Activated naive CD4-positive, alpha-beta T cell treated with anti-CD3 and anti-CD28 coated beads, Interleukin-2, amount 50 U/mL, for 16 hours (primary cell): ENCODE results near the gene EQTN.
A peak's percentile ranks its signal among the peaks of the same experiment; 100 is the strongest.

ENCODE experiments used
- DNase-seq: peaks from one replicate; pipeline ENCODE4 v3.0.0-alpha.2; 2020

Gene EQTN

DNA sequence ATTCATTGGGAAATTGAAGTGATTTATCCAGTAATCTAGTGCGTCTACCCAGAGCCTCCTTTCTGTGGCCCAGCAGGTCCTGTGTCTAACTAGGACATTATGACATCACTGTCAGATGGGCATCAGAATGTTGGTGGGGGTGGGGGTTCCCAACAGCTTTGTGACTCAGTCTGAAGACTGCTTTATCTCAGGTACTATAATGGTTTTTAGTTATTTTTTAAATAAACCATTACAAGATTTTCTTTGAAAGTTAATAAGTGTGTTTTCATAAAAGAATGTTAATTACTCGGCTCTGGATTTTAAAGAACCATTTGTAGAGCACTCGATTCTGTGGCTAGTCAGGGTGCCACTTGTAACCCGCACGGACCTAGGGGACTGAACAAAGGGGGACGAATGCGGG, at the start of gene EQTN:
TSS of gene EQTN (minus strand) at position 101 of the 400 bp plus-strand sequence. CDS start at position 6, 95 bp downstream.
- DNase-seq: no peak

DNA sequence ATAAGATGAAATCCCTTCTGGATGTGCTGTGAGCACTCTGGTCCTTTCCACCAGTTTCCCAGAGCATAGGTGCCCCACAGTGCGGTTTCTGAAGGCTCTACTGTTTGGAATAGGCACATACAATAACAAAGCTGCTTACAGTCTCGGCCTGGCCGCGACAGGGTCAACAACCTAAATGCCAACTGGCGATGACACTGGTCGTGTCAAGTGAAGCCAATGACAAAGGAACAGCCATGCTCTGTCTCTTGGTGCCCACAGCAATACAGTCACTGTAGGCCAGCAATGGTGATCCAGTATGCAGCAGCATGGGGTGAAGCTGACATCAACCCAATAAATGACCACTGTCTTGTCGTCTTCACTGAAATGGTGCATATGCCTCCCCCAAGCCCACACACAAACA, 47.8 kb upstream of the EQTN start:
- no peak for DNase-seq

DNA sequence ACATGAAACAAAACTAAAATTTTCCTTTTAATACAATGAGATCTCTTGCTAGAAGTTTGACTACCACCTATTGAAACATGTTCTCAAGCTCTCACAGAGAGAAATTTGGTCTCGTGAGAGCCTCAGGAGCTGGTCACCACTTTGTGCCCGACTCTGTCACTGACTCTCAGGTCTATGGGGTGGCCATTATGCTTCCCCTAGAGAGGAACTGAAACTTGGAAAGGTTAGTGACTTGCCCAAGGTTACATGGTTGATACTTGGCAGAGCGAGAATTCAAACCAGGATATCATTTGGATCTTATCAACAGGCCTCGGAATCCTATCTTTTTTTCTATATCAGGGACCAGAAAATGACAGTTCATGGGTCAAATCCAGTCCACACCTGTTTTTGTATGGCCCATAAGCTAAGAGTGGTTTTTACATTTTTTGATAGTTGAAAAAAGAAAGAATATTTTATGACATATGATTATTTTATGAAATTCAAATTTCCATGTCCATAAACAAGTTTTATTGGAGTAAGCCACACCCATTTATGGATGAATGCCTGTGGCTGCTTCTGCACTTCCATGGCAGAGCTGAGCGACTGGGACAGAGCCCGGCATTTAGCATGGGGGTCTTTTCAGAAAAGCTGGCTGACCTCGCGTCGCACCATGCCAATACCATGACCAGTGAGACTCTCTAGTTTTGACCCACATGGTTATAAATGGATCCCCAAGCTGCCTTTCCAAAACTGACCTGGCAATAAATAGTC, 44.8 kb upstream of the EQTN start:
- DNase-seq: no peak

DNA sequence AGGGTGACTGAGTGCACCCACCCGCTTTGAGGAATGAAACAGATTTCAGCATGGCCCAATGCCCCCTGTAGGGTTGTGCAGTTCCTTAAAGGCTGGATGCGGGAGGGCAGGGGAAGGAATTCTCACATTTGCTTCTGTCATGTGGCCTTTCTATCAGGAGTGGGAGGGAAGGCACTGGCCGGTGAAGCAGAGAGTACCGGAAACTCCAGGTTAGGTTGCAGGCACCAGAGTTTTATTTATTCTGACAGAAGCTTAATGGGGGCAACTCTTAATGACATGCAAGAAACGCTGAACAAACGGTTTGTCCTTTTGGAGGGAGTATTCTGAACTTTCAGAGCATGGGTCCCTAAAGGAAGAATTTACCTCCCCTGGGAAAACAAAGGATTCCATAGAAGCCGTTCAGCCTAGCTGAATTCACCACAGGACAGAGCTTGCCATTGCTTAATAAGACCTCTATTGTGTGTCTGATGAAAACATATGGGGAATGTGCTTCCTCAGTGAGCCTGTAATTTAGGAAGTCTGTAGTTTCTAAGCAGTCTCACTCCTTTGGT, 44.1 kb upstream of the EQTN start:
- DNase-seq: no peak

DNA sequence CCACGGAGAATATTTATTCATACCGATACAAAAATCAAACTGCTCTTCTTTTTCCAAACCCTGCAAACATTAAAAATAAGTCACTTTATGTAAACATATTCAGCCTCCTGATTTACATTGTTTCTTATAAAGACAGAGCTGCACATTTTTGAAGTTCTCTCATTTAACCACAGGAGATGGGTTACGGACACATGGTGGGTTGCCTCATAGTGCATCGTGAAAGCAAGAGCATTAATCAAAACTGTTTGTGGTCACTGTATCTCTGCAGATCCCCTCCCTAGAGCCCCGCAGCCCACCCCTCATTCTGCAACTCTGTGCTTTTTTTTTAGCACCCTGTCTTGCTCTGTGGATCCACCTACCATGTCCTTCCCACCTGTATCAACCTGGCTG, 43.3 kb upstream of the EQTN start:
- no peak for DNase-seq

DNA sequence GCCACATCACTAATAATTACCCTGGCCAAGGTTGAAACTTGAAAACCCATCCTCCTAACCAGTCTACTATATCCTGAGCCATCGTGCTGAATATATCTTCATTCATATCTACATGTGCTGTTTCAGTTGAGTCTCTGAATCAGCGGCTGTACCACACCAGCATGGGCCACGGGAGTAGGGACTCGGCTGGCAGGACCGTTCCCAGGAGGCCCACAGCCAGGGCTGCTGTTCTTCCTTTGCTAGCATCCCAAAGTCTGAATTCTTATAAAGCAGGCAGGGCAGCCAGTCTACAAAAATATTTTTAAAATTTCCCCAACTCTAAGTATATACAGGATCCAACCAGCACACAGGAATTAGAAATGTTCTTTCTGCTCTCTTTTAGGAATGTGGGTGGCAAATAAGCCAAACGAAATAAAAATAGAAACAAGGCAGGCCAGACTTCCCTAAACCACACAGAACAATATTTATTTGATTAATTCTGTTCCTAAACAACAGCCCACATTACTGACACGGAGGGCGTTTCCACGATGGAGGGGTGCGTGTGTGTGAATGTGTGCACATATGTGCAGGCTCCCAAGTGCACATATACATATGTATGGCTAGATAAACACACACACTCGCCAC, 42.8 kb upstream of the EQTN start:
- no peak for DNase-seq

DNA sequence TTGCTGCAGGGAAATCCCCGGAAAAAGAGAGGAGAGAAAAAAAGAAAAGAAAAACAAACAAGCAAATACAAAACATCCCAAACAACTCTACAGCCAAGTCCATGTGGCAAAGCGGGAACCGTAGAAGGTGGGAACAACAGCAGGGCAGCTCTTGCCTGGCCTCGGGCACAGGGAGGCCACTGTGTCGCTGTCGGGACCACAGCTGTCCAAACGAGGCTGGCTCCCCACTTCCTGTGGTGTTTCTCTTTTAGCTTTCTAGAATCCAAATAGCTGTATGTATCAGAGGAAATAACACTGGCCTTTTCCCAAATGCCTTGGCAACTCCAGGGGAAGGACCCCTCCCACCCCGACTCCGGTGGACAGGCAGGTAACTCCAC, 41.6 kb upstream of the EQTN start:
- no peak for DNase-seq

DNA sequence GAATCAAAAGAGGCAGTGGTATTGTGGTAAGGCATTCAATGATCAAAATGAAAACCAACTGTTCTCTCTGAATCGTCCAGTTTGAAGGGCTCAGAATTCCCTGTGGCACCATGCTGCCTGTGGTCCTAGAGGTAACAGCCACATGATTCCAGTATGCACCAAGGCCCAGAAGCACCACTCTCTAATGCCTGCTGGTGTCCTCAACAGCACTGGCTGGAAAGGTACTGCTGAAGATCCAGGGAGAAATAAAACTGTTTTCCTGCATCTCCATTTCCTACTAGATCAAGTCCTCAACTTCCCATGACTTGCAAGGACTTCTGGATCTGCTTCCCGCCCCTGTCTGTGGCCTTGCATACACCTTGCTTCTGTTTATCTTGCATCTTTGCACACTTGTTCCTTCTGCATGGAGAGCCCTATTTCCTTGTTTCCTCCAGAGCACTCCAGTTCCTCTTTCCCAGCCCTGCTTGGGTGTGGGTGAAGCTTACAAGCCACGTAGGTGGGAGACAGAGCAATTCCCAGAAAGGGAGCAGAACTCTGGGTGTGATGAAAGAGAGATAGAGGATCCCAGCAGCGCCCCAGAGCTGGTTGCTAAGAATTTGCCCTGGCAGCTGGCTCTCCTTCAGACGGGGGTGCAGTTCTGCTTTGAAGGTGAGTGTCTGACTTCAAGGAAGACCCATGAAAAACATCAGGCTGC, 41.0 kb upstream of the EQTN start:
- no peak for DNase-seq

DNA sequence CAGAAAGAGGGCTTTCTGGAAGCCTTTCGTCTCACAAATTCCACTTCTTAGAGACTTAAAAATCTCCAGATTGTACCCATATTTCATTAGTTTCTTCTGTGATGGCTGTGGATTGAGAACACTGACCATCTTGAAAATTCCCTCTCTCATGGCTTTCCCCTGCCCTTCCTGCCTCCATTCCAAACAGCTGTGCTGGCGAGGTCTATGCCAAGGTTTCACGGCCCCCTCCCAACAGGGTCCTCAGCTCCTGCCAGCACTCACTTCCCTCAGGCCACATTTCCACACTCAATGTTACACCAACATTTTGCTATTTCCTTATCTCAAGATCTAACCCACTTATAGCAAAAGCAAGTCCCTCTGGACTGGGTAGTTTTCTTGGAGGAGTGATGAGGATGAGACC, 40.3 kb upstream of the EQTN start:
- no peak for DNase-seq

DNA sequence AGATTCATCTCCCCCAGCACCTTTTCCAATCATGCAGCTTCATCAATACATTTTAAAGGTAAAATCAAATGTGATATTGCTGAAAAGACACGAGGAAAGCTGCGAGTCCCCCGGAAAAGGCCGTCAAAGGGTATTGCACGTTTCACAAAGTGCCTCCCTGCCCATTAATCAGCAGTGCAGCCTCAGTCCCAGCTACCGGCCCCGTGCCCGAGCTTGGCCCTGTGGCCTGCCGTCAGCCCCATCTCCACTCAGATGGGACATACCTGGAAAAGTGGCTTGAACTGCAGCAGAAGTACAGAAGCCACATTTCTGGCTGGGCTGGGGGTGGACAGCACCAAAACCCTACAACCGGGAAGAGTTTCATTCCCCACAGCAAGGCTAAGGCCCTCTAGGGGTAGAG, 39.9 kb upstream of the EQTN start:
- DNase-seq: no peak

DNA sequence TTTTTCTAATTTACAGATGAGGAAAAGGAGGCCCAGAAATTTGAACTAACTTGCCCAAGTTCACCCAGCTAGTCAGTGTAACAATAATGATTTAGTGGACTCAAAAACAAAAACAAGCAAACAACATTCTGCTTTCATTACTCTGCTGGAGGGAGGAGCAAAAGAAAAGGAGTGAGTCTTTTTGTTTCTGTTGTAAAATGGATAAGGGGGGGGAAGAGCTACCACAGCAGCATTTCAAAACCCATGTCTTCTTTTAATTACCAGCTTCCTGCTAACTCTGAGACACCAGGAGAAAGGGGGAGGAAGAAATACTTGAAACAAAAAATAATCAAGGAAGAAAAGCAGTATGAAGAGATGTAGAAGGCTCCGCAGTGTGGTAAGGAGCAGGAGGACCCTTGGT, 39.2 kb upstream of the EQTN start:
- DNase-seq: no peak

DNA sequence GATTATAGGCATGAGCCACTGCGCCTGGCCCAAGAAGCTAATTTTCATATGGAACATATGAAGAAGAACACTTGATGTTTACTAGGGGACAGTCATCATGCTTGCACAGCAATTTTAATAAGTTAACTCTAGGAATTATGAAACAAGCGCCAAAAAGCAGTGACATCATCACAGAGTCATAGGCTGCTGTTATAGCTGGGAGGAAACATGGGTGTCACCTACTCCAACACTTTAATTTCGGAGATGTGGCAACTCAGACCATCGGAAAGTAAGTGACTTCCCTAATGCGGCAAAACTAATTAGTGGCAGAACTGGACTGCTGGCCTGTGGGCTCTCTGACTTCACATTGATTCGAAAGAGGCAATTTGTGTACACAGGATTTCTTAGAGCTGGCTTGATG, 38.1 kb upstream of the EQTN start:
- DNase-seq: no peak

DNA sequence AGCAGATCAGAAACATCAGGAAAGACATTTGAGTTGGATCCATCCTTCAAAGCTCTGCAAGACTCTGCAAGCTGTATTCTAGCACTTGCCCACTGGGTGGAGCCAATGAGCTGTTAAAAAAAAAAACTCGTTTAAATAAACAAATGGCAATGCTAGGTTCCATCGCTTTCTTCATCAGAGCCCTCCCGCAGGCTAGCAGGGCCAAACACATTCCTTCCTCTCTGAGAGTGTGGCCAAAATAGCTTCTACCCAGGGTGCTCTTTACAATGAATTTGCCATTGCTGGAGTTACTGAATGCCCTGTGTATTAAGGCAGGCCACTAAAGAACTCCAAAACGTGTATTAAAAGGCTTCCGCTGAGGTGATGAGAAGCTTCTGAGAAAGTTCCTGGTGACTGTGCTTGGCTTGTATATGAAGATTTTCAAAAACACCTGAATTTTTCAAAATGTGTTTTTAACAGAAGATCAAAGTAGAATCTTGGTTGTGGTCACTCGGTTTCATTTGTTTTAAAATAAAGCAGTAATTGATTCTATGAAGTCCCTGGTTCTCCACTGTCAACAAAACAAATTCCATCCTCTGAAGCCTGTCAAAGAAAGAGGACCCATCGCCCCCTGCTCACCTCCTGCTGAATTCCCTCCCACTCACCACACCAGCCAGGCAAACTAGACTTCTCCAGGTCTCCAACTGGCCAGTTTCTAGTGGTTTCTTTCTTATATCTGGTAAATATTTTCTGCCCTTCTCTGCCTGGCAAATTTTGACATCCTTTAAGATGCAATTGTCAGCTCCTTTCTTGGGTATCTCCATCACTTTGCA, 36.5 kb upstream of the EQTN start:
- DNase-seq: peak; percentile 34

DNA sequence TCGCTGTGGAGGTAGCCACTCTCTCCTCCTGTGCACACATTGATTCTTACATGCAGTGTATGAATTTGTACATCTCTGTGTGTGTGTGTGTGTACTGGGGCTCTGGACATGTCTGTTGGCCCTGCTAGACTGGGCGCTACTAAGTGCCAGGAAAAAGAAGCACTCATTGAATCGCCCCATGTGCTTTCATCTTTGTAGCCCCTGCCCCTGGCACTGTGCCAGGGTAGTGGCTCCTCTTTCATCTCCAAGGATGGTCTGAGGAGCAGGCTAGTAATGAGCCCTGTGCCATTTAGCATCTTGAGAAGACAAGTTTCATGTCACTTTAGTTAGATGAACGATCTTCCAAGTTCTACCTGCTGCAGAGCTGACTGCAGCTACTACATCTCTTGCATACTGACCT, 34.4 kb upstream of the EQTN start:
- DNase-seq: no peak

DNA sequence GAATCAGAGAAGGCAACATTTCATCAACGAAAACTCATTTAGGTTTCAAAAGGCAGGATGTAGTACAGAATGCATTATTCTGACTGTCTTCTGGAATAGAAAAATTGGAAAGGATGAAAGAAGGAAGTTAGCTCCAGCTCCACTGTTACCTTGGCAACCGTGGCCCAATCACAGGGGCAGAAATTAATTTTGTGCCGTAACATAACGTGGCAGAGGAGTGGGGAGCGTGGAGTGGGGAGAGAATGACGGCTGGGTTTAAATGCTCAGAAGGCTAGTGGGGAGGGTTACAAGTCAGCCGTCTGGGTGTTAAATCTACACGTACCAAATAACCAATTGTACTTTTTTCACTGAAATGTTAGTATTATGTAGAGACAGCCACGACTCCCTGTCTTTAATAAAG, 32.3 kb upstream of the EQTN start:
- no peak for DNase-seq

DNA sequence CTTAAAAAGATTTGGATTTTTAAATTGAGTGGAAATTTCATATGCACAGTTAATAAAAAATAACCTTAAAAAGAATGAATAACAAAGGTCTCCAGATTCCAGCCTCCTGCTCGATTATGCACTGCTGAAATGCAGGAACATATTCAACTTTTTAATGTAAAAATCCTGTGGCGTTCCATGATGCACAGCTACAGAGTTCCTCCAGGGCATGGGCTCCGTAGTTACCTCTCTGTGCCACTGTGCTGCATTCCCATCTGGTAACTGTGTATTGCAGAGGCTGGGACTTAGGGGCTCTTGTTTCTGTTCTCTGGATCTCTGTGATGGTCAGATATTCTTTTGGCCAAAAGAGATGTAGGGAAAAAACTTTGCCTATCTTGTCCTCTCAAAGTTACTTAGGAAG, 31.5 kb upstream of the EQTN start:
- no peak for DNase-seq

DNA sequence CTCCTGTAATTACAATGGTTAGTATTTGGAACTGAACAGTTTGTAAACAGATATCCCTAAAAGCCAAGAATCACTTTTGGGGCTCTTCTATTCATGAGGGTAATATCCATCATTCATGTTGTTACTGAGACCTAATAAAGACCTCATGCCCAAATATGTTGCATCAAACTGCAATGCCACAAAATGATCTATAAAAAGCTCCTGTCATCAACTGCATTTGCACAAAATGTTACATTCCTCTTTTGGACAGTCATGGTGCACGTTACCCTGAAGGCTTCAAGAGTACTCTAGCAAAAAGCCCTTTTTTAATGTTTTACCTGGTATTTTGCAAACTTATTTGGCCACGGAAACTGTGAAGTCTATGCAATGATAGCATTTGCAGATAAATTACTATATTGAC, 14.2 kb upstream of the EQTN start:
- no peak for DNase-seq

DNA sequence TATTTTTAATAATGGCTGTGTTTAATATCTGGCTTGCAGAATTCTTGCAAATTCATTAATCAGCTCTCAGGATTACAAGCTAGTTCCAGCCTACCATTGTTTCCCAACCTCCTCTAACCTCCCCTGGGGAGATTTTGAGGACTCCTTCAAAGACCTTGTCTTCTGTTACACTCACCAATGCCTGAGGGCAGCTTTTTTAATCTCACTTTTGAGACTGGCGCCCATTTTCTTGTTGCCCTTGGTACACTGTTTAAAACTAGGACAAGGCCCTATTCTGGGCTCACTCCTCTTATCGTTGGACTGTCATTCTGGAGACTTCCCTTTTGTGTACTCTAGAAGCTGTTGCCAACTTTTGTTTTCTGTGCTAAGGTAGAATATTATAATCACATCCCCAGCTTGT, 13.6 kb upstream of the EQTN start:
- no peak for DNase-seq

DNA sequence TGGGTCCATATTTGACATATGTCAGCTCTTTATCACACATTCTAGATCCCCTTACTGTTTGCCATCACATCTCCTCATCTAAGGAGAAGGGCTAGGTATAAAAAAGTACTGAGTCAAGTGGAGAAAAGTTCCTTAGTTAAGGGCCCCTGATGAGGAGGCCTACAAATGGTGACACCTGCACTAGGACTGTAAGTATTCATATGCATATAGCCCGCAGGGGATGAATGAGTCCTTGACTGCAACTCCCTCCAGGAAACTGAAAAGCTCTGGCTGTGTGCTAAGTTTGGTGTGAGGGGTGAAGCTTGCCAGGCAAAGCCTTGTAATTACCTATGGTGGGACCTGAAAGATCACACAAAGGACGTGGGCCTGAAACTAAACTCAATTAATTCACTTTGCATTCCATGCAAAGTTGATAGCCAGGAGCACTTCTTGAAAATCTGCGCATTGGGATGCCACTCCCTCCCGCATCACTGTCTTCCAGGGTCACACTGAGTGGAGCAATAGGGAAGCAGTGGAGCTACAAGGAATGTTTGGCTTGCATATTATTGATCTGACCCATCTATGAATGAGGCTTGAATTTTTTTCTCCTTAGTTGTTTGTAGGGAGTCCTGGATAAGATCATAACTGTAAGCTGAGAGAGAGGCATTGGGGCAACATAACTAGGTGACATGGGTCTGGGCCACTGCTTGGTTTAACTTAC, 11.9 kb upstream of the EQTN start:
- no peak for DNase-seq

DNA sequence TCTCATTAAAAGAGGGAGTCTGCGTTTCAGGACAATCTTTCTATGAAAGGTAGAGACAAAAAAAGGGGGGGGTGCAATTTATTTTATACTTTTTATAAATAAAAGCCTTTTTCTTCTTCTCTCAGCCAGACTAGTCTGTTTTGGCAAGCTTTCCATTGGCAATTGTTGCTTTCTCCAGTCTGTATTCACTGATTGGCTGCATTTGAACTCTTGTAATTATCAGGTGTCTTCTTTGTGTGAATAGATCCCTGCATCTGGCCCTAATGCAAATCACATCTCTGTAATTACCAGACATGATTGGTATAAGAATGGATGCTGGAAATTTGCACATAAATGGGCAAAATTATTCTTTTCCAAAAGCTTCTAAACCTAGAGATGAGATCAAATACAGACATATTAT, 7.6 kb upstream of the EQTN start:
- no peak for DNase-seq

DNA sequence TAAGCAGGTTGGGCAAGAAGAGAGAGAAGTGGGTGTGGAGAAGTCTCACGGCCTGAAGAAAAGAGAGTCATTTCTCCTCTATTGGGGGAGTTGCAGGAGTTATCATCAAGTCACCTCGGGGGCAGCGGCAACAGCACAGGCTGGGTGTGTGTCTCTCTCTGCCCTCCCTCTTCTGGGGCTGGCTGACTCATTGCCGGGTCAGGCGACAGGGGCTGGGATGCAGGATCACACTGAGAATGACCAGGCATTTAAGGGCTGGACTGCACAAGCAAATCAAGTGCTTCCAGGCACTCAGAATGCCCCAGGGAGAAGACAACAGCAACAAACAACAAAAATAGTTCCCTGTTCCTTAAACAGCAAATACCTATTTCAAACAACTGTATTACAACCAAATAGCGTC, 6.3 kb upstream of the EQTN start:
- DNase-seq: no peak

DNA sequence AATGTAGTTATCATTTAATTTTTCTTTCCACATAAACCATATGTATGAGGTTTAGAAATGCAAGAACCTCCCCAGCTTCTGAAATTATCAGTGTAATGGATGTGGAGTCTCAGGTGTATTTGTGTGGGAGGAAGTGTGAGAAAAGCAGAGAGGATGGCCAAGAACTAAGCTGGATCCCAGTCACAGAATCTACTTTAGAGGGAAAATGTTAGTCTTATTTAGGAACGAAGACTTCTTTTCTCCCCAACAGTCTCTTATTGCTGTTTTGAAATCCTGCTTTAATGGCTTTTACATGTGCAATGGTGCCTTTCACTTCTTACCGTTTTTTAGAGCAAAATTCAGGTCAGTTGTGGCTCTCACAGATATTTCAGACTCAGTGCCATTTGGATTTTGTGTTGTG, 3.0 kb downstream of the EQTN start:
- DNase-seq: no peak
